Smooth muscle cell (in vitro differentiated cells): ENCODE measurements around the gene OR10K1. TPM values are rescaled to one million over a fixed set of nuclear protein-coding genes. Genes with fewer than 3 reads are reported as not detected.

ENCODE experiments used
- DNase-seq: peaks from one replicate; lab custom pipeline; 2025; ENCODE audit not compliant: unreplicated experiment; lab: John Stamatoyannopoulos, UW
- H2AFZ ChIP-seq: fragments of 200-600 bp; sonication (generic); 2 replicates; pipeline ENCODE4 v1.6.0; 2016; ENCODE audit warnings: antibody characterized with exemption, low read depth, mild to moderate bottlenecking
- H3F3A ChIP-seq: fragments of 200-600 bp; sonication (generic); 2 replicates; pipeline ENCODE4 v1.6.0; 2017; ENCODE audit warnings: antibody characterized with exemption, low read depth
- H3K27ac ChIP-seq: fragments of 200-600 bp; sonication (generic); 2 replicates; pipeline ENCODE4 v1.5.1; 2016; ENCODE audit warnings: low read depth, mild to moderate bottlenecking
- H3K27me3 ChIP-seq: fragments of 200-600 bp; sonication (generic); 2 replicates; pipeline ENCODE4 v1.6.1; 2016; ENCODE audit warnings: low read depth, mild to moderate bottlenecking
- H3K36me3 ChIP-seq: fragments of 200-600 bp; sonication (generic); 2 replicates; pipeline ENCODE4 v1.5.1; 2016; ENCODE audit warnings: low read depth
- H3K4me1 ChIP-seq: fragments of 200-600 bp; sonication (generic); 2 replicates; pipeline ENCODE4 v1.5.1; 2016; ENCODE audit warnings: low read depth
- H3K4me2 ChIP-seq: fragments of 200-600 bp; sonication (generic); 2 replicates; pipeline ENCODE4 v1.6.0; 2016; ENCODE audit warnings: mild to moderate bottlenecking
- H3K4me3 ChIP-seq: fragments of 200-600 bp; sonication (generic); 2 replicates; pipeline ENCODE4 v1.5.1; 2016; ENCODE audit warnings: mild to moderate bottlenecking
- H3K79me2 ChIP-seq: fragments of 200-600 bp; sonication (generic); 2 replicates; pipeline ENCODE4 v1.6.0; 2016; ENCODE audit warnings: low read depth, mild to moderate bottlenecking
- H3K9ac ChIP-seq: fragments of 200-600 bp; sonication (generic); 2 replicates; pipeline ENCODE4 v1.6.0; 2016; ENCODE audit warnings: low read depth
- H3K9me3 ChIP-seq: fragments of 200-600 bp; sonication (generic); replicated peaks from 2 replicates; pipeline ENCODE4 v1.5.1; 2016; ENCODE audit warnings: low read depth
- H4K20me1 ChIP-seq: fragments of 200-600 bp; sonication (generic); 2 replicates; pipeline ENCODE4 v1.6.0; 2016; ENCODE audit warnings: low read depth
- WGBS: methylation state at CpG from one replicate; pipeline ENCODE4 v1.1.7; 2016; ENCODE audit warnings: low lambda C conversion rate; 5-methylcytosine and 5-hydroxymethylcytosine counted together
- polyA plus RNA-seq: library from polyadenylated mRNA; unstranded; fragments of >200 nt; fragmentation: Nextera tagmentation; extraction: Ambion mirVana; gene quantifications from 2 replicates; pipeline ENCODE4 v1.2.1, GENCODE V29; 2016
- total RNA-seq: library from RNA; depleted of rRNA; stranded (reverse); fragments of >200 nt; gene quantifications from 2 replicates; pipeline ENCODE4 v1.2.3, GENCODE V29; 2014
- TF ChIP-seq, protein P1 (sequence below): fragments of 200-600 bp; sonication (generic); IDR thresholded peaks from 2 replicates; pipeline ENCODE4 v1.5.1; 2017; ENCODE audit warnings: borderline replicate concordance, mild to moderate bottlenecking, antibody characterized with exemption; ENCODE audit not compliant: insufficient read depth, poor library complexity, severe bottlenecking

The OR10K1 gene
- total and polyA plus RNA-seq, 2 experiments from 2014 or later, result not detected

DNA sequence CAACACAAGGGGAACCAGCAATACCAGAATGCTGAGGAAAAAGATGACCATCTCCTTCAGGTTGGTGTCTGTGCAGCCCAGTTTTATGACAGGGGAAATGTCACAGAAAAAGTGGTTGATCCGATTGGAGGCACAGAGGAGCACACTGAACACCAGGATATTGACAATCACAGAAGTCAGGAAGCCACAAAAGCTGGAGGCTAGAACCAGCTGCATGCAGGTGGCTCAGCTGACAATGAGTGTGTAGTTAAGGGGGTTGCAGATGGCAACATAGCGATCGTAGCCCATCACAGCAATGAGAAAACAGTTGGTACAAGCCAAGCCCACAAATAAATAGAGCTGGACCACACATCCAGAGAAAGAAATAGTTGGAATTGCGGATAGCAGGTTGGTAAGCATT lies 16.3 kb upstream of the OR10K1 start:
- H3K4me2 ChIP-seq, result no peak overlapping the region
- H3K79me2 ChIP-seq, result no peaks in the 10 kb centered on the region
- no peaks in the 10 kb centered on the region for H3K9me3 ChIP-seq
- no peak overlapping the region for H2AFZ ChIP-seq
- TF ChIP-seq, protein P1, sequence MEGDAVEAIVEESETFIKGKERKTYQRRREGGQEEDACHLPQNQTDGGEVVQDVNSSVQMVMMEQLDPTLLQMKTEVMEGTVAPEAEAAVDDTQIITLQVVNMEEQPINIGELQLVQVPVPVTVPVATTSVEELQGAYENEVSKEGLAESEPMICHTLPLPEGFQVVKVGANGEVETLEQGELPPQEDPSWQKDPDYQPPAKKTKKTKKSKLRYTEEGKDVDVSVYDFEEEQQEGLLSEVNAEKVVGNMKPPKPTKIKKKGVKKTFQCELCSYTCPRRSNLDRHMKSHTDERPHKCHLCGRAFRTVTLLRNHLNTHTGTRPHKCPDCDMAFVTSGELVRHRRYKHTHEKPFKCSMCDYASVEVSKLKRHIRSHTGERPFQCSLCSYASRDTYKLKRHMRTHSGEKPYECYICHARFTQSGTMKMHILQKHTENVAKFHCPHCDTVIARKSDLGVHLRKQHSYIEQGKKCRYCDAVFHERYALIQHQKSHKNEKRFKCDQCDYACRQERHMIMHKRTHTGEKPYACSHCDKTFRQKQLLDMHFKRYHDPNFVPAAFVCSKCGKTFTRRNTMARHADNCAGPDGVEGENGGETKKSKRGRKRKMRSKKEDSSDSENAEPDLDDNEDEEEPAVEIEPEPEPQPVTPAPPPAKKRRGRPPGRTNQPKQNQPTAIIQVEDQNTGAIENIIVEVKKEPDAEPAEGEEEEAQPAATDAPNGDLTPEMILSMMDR, result no peak
- no peaks in the 10 kb centered on the region for H4K20me1 ChIP-seq
- H3K27ac ChIP-seq, result no peak overlapping the region
- DNase-seq, result no peak
- H3F3A ChIP-seq, result no peaks in the 10 kb centered on the region
- WGBS, result 86% methylated on average over 4 of the region's 4 CpGs
- H3K4me3 ChIP-seq, result no peak overlapping the region
- no peaks in the 10 kb centered on the region for H3K36me3 ChIP-seq
- H3K9ac ChIP-seq, result no peak overlapping the region
- H3K4me1 ChIP-seq, result no peaks in the 10 kb centered on the region
- H3K27me3 ChIP-seq, result no peaks in the 10 kb centered on the region

DNA sequence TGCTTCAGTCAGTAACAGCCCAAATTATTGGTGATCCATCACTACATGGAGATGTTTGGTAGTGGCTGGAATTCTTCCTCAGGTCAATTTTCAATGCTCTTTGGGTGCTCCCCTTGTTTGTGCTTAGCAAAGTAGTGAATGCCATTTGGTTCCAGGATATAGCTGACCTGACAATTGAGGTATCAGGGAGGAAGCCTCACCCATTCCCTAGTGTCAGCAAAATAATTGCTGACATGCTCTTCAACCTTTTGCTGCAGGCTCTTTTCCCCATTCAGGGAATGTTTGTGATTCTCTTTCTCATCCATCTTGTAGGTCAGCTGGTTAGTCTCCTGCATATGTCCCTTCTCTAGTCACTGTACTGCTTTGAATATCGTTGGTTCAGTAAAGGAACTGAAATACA lies 7.1 kb upstream of the OR10K1 start:
- Histone ChIP-seq H3K4me2 (no peak overlapping the region), H4K20me1 (no peaks in the 10 kb centered on the region), H2AFZ (no peak overlapping the region), H3K9ac (no peak overlapping the region), H3F3A (no peaks in the 10 kb centered on the region), H3K4me1 (no peaks in the 10 kb centered on the region), H3K9me3 (no peaks in the 10 kb centered on the region), H3K27me3 (no peaks in the 10 kb centered on the region), H3K36me3 (no peaks in the 10 kb centered on the region), H3K79me2 (no peaks in the 10 kb centered on the region), H3K27ac (no peak overlapping the region), H3K4me3 (no peak overlapping the region)
- 91% methylated on average over 1 of the region's 1 CpG for WGBS
- no peak for DNase-seq
- TF ChIP-seq, protein P1, result no peak

DNA sequence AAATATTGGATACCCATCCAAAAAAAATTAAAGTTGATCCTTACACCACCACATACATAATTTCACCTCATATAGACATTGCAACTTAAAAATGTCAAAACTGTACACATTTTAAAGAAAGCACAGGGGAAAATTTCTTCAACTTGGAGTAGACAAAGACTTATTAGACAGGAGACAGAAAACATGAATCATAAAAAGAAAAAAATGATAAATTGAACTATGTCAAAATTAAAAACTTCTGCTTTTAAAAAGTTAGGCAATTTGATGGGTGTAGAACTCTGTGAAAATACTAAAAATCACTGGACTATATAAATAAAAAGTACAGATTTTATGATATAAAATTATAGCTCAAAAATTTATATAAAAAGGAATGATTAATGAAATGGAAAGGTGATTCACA lies 4.4 kb upstream of the OR10K1 start:
- no peak overlapping the region for H3K27ac ChIP-seq
- H3K4me1 ChIP-seq, result no peaks in the 10 kb centered on the region
- no peaks in the 10 kb centered on the region for H4K20me1 ChIP-seq
- DNase-seq, result no peak
- H3K36me3 ChIP-seq, result no peaks in the 10 kb centered on the region
- no peak overlapping the region for H2AFZ ChIP-seq
- no peaks in the 10 kb centered on the region for H3F3A ChIP-seq
- no peak overlapping the region for H3K4me2 ChIP-seq
- no peaks in the 10 kb centered on the region for H3K79me2 ChIP-seq
- H3K9me3 ChIP-seq, result no peaks in the 10 kb centered on the region
- TF ChIP-seq, protein P1, result no peak
- no peak overlapping the region for H3K4me3 ChIP-seq
- no peak overlapping the region for H3K9ac ChIP-seq
- no peaks in the 10 kb centered on the region for H3K27me3 ChIP-seq

DNA sequence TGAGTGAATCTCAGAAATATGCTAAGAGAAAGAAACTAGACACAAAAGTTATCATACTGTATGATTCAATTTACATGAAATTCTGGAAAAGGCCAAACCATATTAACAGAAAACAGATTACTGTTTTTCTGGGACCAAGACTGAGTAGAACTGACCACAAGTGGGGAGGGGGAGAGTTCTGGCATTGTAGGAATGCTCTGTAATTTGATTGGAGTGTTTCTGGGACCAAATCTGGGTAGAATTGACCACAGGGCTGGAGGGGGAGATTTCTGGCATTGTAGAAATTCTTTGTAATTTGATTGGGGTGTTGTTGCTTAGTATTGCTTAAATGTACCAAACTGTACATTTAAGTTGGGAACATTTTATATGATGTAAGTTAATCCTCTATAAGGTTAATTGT lies 3.4 kb upstream of the OR10K1 start:
- Histone ChIP-seq H2AFZ (no peak overlapping the region), H3K36me3 (no peaks in the 10 kb centered on the region), H4K20me1 (no peaks in the 10 kb centered on the region), H3F3A (no peaks in the 10 kb centered on the region), H3K27ac (no peak overlapping the region), H3K4me1 (no peaks in the 10 kb centered on the region), H3K4me2 (no peak overlapping the region), H3K9me3 (no peaks in the 10 kb centered on the region), H3K79me2 (no peaks in the 10 kb centered on the region), H3K9ac (no peak overlapping the region), H3K27me3 (no peaks in the 10 kb centered on the region), H3K4me3 (no peak overlapping the region)
- no peak for DNase-seq
- TF ChIP-seq, protein P1, result no peak
